Fibroblast of skin of left quadriceps (primary cell): ENCODE results near the gene FOSL1.

Experiments used
- DNase-seq, 2 experiments: peaks; one replicate each; pipeline ENCODE4 v3.0.0-alpha.2; 2013; ENCODE audit warnings: low read depth in 2 of 2

The FOSL1 gene

GRCh38 chr11:65919573-65920371 lies 19.6 kb upstream of the FOSL1 start:
- no peak for DNase-seq

- DNase-seq = peak; percentile 97 to 98
These were observed 19.0 kb upstream of the FOSL1 start, which contains the start of gene DRAP1 for GRCh38 chr11:65919141-65919572. Gene DRAP1 (plus strand): TSS chr11:65919426. CDS start chr11:65919502, 76 bp downstream.

GRCh38 chr11:65918211-65919140 lies 18.3 kb upstream of the FOSL1 start, which contains the start of gene C11orf68:
Gene C11orf68 (minus strand): TSS chr11:65919062. CDS start chr11:65919031, 31 bp downstream.
- no peak for DNase-seq

DNA sequence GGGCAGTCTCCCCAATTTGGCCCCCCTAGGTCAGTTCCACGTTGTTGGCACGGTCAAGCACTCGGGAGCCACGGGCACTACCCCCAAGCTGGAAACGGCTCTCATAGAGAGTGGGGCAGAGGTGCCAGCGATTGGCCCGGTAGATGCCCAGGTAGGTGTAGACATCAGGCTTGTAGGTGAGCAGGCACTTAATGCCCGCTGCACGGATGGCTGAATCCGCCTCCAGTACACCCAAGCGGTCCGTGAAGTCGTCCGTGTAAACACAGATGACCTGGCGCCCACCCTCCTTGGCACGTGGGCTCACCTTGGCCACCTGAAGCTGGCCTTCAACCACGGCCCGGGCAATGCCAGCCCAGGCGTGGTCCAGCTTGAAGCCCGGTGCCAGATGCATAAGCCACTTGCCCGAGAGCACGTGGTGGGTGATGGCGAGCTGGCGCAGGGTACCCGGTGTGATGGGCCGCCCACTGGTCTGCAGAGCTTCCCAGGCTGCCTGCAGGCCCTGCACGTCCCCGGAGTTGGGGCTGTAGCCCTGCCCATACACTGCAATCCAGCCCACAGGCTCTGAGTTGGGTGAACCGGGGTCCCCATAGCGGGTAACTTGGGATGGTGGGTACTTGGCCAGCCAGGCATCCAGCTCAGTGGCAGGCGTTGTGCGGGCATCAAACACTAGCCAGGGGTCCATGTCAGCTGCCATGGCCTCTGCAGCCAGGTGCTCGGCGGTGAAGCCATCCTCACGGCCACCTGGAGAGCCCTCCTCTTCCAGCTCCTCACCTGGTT lies 17.4 kb upstream of the FOSL1 start:
- DNase-seq = no peak

- no peak for DNase-seq
These were observed 16.9 kb upstream of the FOSL1 start for GRCh38 chr11:65917077-65917433.

- no peak for DNase-seq
These were observed 16.2 kb upstream of the FOSL1 start for GRCh38 chr11:65916391-65916790.

DNA sequence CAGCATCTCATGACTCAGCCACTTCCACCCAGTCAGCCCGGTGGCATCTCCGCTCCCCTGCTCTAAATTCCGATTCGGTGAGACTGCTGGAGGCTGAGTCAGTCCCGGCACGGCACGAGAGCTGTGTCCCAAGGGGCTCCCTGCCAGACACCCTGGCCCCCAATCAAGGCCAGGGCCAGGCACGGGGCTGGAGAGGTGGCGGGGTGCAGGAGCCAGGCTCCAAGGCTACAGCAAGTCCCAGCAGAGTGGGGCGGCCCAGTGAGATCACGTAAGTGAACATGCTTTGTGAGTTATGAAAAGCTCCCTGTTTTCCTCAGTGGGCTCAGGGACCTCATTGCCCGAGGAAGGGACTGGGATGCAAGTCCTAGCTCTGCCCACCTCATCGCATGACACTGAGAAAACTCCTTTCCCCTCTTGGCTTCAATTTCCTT lies 15.6 kb upstream of the FOSL1 start:
- peak; percentile 93 to 94 for DNase-seq

DNA sequence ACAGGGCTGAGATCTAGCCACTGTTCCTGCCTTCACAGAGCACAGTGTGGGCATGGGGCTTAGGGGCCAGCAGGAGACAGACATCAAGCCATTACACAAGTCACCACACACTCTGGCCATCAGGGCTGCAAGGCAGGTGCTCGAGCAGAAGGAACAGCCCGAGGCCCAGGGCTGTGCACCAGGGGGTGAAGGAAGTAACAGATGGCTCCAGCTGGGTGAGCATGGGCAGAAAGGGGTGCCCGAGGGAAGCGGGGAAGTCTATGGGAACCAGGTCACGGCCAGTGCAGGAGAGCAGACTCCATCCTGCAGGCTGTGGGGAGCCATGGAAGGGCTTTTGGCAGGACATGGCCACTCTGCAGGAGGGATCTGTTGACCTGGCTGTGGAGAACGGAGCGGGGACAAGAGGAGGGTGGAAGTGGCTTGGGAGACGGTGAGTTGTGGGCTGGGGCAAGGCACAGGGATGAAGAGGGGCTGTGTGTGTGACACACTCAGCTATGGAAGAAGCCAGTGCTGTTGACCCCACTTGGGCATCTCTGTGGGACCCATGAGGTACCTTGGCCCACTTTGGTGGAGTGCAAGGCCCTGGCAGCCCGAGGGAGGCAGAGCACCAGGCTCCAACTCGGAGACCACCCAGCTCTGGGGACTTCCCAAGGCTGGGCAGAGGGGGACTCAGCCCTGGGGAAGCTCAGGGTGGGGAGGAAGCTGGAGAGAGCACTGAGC lies 15.1 kb upstream of the FOSL1 start:
- DNase-seq = no peak

DNA sequence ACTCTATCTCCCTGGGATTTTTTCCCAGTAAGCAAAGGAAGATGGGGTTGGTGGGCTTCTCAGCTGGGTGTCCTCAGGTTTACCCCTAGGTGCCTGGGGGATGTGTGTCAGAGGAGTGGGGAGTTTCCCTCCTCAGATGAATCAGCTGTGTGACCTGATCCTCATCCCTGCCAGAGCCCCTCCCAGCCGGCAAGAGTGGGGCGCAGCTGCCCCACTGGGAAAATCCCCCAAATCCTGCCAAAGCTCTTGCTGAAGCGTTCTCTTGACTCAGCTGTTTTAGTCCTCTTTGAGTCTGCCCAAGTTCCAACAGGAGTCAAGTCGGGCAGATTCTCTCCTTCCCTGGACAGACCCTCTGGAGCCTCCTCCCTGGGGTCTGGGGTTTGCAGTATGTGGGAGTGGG lies 12.7 kb upstream of the FOSL1 start:
- no peak for DNase-seq

GRCh38 chr11:65911682-65912568 lies 11.7 kb upstream of the FOSL1 start:
- peak; percentile 64 to 69 for DNase-seq

DNA sequence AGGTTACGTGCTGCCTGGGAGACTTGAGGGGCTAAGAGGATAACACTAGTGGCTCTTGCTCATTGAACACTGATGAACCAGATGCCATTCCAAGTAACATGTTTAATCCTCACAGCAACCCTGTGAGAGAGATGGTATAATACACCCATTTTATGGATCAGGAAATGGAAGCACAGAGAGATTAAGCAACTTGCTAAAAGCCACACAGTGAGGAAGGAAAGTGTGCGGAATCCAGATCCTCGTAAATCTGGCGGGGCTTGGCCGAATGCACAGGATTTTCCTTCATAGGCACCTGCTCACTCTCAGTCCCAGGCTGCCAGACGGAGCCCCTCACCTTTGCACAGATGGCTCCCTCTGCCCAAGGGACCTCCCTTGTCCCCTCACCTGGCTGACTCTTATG lies 7.7 kb upstream of the FOSL1 start:
- DNase-seq = no peak

- no peak for DNase-seq
These were observed 6.4 kb upstream of the FOSL1 start for GRCh38 chr11:65906602-65907001.

DNA sequence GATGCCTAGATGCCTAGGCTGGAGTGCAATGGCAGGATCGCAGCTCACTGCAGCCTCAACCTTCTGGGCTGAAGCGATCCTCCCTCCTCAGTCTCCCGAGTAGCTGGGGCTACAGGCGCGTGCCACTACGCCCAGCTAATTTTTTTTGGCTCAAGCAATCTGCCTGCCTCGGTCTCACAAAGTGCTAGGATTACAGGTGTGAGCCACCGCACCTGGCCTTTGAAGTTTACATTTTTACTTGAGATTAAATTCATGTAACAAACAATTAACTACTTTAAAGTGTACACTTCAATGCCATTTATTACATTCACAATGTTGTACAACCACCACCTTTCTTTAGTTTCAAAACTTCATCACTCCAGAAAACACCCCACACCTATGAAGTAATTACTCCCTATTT lies 3.5 kb upstream of the FOSL1 start:
- DNase-seq = no peak

DNA sequence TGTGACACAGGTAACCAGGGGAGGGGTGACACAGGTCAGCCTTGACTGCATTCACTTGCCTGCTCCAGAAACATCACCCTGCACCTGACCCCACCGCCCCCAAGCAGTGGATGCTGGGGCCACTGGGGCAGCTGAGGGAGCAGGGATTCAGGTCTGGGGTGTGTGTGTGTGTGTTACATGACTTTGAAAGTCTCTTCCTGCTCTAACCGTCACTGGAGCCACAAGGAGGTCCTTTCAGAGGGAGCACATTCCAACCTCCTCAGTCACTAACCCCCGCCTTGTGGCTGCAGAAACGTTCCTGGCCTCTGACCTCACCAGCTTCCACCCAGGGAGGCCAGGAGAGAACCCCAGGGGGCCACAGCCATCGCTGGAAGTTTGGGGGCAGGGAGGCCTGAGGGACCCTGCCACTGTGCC lies 2.9 kb upstream of the FOSL1 start:
- DNase-seq = peak in 1 of 2 experiments; percentile 56

DNA sequence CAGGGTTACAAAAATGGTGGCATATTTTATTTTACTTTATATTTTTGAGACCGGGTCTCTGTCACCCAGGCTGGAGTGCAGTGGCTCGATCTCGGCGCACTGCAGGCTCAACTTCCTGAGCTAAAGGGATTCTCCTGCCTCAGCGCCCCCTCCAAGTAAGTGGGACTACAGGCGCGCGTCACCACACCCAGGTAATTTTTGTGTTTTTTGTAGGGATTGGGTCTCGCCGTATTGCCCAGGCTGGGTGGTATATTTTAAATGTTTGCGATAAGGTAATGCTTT lies 652 bp upstream of the FOSL1 start:
- DNase-seq = no peak

DNA sequence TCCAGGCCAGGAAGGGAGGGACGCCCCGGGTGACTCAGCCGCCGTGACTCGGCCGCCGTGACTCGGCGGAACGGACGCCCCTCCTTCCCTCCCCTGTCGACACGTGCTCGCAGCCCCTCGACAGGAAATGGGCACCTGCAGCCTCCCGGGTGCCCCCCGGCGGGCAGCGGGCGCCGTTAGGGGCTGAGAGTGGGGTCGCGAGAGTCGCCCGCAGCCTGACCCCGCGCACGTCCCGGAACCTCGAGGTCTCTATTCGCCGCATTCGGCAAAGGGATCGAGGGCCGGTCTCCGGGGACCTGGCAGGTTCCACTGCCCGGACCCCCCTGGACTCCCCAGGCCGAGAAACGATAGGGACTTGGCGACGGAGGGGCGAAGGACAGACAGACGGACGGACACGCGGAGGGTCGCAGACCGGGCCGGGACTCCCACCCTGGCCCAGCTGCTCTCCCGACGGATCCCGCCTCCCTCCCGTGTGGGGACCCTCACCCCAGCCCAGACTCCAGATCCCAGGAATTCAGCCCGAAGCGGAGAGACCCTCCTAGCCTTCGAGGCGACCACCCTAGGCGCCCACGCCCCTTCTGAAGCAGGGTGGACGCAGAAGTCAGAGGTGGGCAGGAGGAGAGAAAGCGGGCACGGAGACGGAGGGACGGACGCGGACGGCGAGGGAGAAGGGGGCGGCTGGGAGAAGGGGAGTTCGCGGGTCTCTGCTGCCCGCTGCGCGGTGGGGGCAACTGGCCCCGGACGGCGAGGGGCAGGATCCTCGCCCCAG lies 648 bp downstream of the FOSL1 start:
- DNase-seq = no peak

DNA sequence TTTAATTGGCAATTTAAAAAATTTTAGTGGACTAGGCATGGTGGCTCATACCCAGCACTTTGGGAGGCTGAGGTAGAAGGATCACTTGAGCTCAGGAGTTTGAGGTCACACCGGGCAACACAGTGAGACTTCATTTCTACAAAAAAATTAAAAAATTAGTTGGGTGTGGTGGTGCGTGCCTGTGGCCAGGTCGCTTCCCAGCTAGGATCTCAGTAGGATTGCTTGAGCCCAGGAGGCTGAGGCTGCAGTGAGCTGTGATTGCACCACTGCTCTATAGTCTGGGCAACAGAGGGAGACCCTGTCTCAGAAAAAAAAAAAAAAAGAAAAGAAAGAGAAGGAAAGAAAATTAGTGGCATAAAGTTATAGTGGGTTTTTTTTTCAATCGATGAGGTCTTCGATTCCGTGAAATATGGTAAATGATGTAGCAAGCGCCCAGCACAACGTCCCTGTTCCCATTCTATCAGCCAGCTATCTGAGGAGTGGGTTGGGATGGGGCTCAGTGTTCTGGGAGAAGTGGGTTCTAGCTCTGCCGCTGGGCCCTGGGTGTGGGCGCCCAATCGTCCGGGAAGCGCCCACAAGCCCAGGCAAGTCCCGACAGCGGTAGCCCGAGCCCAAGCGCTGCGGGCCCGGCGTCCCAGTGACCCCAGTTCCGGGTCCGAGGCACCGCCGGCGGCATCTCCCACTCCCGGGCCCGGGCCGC lies 1.4 kb downstream of the FOSL1 start:
- no peak for DNase-seq

DNA sequence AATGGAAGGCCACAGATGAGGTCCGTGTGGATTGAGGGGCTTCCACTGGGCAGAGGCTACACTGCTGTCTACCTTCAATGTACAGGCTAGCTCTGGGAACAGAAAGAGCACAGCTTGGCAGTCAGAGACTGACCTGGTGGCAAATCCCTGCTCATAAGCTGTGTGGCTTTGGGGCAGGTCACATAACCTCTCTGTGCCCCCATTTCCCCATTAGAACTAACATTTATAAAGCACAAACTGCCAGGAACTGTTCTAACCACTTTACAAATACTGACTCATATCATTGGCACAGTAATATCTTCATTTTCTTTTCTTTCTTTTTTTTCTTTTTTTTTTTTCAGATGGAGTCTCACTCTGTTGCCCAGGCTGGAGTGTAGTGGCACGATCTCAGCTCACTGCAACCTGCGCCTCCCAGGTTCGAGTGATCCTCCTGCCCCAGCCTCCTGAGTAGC lies 3.1 kb downstream of the FOSL1 start:
- no peak for DNase-seq
